ES-I3 (cell line): ENCODE data around the gene PLPP2.

ENCODE experiments used
- H3K36me3 ChIP-seq: 2 replicates; pipeline ENCODE4 v1.6.1; 2013; ENCODE audit warnings: mild to moderate bottlenecking, low read length, control low read depth, moderate library complexity; ENCODE audit not compliant: insufficient read depth
- H3K4me1 ChIP-seq: 2 replicates; pipeline ENCODE4 v1.6.1; 2013; ENCODE audit warnings: mild to moderate bottlenecking, control low read depth, low read length; ENCODE audit not compliant: insufficient read depth
- H3K9ac ChIP-seq: 2 replicates; pipeline ENCODE4 v1.6.1; 2013; ENCODE audit warnings: low read depth, mild to moderate bottlenecking, low read length, moderate library complexity
- H3K9me3 ChIP-seq: 2 replicates; pipeline ENCODE4 v1.6.1; 2013; ENCODE audit warnings: mild to moderate bottlenecking, low read length, moderate library complexity; ENCODE audit not compliant: control insufficient read depth, insufficient read depth

PLPP2 gene

DNA sequence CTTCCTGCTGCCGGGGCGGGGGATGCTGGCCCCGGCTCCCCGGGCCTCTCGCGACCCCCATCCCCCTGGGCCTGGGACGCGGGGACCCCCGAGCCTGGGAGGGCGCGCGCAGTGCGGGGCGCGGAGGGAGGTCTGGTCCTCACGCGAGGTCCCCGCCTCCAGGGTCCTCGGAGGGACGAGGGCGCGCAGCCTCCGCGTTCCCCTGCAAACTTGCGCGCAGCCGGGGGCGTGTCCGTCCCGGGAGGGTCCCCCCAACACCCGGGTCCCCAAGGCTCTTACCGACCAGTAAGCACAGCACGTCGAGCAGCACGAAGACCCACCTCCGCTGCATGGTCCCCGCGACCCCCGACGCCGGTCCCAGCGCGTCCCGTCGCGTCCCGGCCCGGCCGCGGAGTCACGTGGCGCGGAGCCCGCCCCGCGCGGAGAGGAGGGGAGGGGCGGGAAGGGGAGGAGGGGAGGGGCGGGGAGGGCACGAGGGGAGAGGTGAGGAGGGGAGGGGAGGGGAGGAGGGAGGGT, at the start of gene PLPP2:
TSS of gene PLPP2 (minus strand) at position 398 of the 516 bp plus-strand sequence. CDS start at position 331, 67 bp downstream.
- Histone ChIP-seq H3K9ac (peak within 1 kb of the TSS; percentile 73), H3K36me3 (no peaks in the 10 kb centered on the region; the same call in 1 of the 2 replicates), H3K9me3 (no peaks in the 10 kb centered on the region), H3K4me1 (peaks cover 20% of the 10 kb centered on the region)

DNA sequence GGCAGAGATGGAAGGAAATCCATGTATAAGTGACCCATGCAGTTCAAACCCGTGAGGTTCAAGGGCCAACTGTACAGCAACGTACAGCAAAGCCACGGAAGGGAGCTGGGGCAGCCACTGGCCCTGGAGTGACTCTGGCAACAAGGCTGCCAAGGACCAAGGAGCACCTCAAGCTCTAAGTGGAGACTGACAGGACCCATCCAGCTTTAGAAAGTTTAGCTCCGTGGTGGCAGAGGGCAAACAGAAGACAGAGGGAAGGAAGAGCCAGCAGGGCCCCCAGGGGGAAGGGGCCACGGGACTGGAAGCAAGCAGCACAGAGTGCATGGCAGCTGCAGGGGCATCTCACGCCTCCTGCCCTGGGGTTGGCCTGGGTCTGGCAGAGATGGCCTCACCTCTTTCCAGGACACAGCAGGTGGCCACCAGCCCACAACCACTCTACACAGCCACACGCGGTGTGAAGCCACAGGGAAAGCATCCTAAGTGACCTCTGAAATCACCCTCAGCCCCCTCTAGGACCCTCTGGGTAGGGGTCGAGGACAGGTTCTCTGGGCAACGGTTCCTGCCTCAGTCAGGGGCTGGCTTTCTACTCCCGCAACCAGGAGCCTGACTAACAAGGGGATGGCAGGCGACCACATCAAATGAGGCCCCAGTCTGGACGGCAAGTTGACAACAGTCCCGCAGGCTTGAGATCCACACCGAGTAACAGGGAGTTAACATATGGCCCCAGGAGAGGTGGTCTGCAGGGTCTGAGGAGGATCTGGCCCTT, 49.6 kb upstream of the PLPP2 start:
- Histone ChIP-seq H3K4me1 (peaks cover 12% of the 10 kb centered on the region; the same call in 1 of the 2 replicates), H3K9ac (no peak overlapping the region), H3K9me3 (peaks cover 2% of the 10 kb centered on the region; the same call in 1 of the 2 replicates), H3K36me3 (no peaks in the 10 kb centered on the region)

DNA sequence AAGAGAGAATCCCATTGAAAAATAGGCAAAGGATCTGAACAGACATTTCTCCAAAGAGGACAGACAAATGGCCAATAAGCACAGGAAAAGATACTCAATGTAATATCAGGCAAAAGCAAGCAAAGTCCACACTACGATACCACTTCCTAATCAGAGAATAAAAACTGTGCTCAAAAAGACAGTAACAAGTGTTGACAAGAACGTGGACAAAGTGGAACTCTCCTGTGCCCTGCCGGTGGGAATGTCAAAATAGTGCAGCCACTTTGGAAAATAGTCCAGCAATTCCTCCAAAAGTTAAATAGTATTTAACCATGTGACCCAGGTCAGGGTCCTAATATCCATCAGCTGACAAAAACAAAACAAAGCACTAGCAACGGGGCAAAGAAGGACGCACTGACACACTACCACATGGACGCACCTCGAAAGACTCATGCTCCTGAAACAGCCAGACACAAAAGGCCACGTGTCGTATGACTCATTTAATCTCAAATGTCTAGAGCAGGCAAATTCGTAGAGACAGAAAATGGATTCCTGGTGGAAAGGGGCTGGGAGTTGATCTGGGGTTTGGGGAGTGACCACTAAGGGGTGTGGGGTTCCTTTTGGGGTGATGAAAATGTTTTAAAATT, 48.2 kb upstream of the PLPP2 start:
- H3K4me1 ChIP-seq = peaks cover 12% of the 10 kb centered on the region; the same call in 1 of the 2 replicates
- no peaks in the 10 kb centered on the region for H3K36me3 ChIP-seq
- H3K9me3 ChIP-seq = no peaks in the 10 kb centered on the region
- no peak overlapping the region for H3K9ac ChIP-seq

DNA sequence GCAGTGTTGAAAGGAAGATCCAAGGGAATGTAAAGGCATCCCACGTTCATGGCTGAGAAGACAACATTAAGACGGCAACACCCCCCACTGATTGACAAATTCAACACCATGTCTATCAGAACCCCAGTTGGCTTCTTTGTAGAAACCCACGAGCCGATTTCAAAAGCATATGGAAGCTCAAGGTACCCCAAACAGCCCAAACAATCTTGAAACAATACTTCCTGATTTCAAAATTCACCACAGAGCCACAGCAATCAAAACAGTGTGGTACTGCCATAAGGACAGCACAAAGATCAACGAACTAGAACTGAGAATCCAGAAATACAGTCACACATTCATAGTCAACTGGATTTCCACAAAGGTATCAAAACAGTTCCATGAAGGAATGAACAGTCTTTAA, 47.2 kb upstream of the PLPP2 start:
- H3K4me1 ChIP-seq = peaks cover 12% of the 10 kb centered on the region; the same call in 1 of the 2 replicates
- no peaks in the 10 kb centered on the region for H3K9me3 ChIP-seq
- no peak overlapping the region; the same call in 1 of the 2 replicates for H3K9ac ChIP-seq
- no peaks in the 10 kb centered on the region; the same call in 1 of the 2 replicates for H3K36me3 ChIP-seq

DNA sequence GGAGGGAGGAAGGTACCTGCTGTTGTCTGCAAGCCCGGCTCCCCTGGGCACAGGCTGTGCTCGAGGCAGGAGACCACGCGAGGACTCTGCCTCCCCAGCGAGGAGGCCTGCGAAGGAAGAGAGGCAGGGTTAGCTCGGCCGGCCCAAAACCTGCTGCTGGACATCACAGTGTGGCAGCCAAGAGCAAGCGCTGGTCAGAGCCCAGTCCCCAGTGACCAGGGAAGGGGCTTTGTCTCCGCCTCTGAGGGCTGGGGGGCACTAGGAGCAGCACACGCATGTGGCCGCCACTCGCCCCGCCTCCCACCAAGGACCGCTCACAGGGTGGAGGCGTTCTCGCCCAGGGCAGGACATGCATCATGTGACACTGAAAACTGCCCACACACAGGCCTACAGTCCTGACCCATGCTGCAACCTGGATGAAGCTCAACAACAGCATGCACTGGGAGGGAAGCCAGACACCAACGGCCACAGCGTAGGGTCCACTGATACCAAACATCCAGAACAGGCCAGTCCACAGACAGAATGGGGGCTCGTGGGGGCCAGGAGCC, 44.9 kb upstream of the PLPP2 start:
- H3K36me3 ChIP-seq = no peaks in the 10 kb centered on the region; the same call in 1 of the 2 replicates
- no peaks in the 10 kb centered on the region for H3K9me3 ChIP-seq
- H3K9ac ChIP-seq = no peak overlapping the region
- no peaks in the 10 kb centered on the region for H3K4me1 ChIP-seq

DNA sequence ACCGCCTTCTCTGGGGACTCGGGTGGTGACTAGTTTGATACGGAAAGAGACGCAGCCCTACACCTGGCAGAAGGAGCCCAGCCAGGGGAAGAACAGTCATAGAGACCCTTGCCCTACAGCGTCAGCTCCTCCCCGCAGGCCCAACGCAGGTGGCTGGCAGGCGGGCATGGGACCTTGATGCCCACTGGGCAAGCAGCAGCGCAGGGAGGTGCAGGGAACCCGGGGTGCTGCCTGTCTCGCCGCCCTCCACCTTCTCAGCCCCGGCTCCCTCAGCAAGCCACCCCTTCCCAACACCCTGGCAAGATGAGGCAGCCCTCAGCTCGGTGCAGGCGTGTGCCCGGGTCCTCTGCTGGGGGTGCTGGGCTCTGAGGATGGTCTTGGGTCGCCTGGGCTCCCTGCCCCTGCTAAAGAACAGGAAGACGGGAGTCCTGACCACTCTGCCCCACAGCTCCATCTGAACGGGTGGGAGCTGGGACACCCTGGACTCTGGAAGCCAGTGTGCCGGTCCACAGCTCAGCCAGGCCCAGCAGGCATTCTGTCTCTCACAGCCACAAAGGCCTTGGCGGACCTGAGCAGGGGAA, 44.4 kb upstream of the PLPP2 start:
- Histone ChIP-seq H3K4me1 (no peaks in the 10 kb centered on the region), H3K9me3 (no peaks in the 10 kb centered on the region), H3K36me3 (peaks cover 3% of the 10 kb centered on the region), H3K9ac (no peak overlapping the region)

DNA sequence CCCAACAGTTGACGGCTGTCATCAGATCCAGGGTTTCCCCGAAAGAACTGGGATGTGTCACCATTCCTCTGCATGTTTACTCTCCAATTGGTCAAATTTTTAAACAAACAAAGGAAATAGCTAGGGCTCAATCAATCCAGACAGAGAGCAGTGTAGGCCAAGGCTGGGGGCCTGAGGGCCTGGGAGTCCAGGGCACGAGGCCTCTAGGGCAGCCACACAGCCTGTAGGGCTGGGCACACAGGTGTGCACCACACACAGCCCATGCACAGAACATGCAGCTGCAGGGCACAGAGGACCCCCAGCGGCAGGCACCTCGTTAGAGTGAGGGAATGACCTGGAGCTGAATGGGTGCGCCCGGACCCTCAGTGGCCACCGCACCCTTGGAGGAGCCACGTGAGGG, 43.9 kb upstream of the PLPP2 start:
- H3K36me3 ChIP-seq = peaks cover 4% of the 10 kb centered on the region
- no peak overlapping the region for H3K9ac ChIP-seq
- no peaks in the 10 kb centered on the region for H3K9me3 ChIP-seq
- no peaks in the 10 kb centered on the region for H3K4me1 ChIP-seq

DNA sequence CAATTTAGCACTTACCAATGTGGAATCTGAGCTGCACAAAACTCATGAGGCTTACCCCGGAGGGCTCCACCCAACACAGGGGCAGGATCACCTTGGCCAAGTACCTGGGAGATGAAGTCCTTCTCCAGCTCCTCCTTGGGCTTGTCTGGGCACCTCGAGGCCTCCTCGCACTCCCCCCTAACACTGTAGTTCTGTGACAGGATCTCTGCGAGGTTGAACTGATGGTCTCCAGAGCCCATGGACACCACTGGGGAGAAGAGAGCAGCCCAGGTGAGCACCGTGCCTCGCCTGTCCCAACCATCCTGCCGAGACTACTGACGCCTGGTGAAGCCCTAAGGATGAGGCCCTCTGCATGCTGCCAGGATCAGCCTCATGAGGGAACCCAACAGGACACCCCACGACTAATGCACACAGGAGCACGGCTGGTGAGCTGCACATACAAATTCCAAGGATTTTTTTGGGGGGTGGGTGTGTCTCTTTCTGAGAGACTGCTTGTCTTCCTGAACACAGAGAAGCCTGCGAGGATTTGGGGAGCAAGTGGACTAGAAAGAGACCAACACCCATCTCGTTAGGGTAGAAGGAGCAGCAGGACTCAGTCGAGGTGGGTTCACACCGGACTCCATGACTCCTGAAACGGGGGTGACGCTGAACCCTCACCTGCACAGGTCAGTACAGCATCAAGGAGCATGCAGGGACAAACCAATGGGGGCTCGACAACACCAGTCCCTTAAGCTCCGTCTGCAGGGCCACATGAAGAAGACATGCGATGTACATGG, 43.3 kb upstream of the PLPP2 start:
- H3K9ac ChIP-seq = no peak overlapping the region
- H3K4me1 ChIP-seq = no peaks in the 10 kb centered on the region
- H3K36me3 ChIP-seq = peaks cover 5% of the 10 kb centered on the region
- H3K9me3 ChIP-seq = no peaks in the 10 kb centered on the region

DNA sequence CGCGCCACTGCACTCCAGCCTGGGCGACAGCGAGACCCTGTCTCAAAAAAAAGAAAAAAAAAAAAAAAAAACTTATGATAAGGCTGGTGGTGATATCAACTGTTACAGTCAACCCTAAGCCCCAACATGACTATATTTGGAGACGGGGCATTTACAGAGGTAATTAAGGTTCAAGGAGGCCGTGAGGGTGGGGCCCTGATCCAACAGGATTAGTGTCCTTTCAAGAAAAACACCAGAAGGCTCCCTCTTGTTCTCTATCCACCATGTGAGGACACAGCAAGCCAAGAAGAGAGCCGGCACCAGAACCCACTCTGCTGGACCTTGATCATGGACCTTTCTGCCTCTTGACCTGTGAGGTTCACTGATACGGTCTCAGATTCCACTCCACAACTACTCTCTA, 39.3 kb upstream of the PLPP2 start:
- no peaks in the 10 kb centered on the region for H3K4me1 ChIP-seq
- no peak overlapping the region for H3K9ac ChIP-seq
- 0 out of 2 replicates have a peak, but pooled peaks cover 4% of the 10 kb centered on the region for H3K9me3 ChIP-seq
- H3K36me3 ChIP-seq = peaks cover 28% of the 10 kb centered on the region

DNA sequence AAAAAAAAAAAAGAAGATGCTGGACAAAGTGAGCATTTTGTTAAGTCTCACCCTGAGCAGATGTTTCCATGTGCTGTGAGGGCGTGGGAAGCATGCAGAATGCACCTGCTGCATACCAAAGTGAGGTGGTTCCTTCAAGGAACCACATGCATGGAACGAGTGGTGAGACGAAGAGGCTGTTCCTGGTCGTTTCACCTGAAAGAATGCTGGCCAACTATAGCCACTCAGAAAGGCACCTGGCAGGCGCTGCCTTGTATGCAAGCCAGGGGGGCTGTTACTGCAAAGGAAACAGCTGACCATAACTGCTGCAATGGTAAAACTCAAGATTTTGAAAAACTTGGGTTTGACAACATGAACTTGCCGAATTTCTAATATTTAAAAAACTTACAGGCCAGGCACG, 38.7 kb upstream of the PLPP2 start:
- H3K4me1 ChIP-seq = no peaks in the 10 kb centered on the region
- 0 out of 2 replicates have a peak, but pooled peaks cover 4% of the 10 kb centered on the region for H3K9me3 ChIP-seq
- peaks cover 28% of the 10 kb centered on the region for H3K36me3 ChIP-seq
- H3K9ac ChIP-seq = no peak overlapping the region

DNA sequence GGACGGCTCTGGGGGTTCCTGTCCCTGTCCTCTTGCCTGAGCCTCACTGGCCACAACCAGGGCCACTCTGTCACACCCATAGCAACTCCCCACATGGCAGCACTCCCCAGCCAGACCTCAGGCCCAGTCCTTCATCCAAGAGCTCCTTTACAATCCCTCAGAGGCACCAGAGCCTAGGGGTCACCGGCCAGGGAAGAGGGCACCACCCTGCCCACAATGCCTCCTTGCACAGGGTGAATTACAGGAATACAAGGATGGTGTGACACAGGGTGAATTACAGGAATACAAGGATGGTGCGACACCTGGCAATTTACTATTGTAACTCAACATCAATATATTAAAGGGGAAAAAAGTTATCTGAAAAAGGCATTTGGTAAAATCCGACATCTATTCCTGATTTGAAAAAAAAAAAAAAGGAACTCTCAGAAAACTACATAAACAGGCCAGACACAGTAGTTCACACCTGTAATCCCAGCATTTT, 36.9 kb upstream of the PLPP2 start:
- Histone ChIP-seq H3K36me3 (peaks cover 31% of the 10 kb centered on the region), H3K9me3 (0 out of 2 replicates have a peak, but pooled peaks cover 4% of the 10 kb centered on the region), H3K4me1 (no peaks in the 10 kb centered on the region), H3K9ac (no peak overlapping the region)

DNA sequence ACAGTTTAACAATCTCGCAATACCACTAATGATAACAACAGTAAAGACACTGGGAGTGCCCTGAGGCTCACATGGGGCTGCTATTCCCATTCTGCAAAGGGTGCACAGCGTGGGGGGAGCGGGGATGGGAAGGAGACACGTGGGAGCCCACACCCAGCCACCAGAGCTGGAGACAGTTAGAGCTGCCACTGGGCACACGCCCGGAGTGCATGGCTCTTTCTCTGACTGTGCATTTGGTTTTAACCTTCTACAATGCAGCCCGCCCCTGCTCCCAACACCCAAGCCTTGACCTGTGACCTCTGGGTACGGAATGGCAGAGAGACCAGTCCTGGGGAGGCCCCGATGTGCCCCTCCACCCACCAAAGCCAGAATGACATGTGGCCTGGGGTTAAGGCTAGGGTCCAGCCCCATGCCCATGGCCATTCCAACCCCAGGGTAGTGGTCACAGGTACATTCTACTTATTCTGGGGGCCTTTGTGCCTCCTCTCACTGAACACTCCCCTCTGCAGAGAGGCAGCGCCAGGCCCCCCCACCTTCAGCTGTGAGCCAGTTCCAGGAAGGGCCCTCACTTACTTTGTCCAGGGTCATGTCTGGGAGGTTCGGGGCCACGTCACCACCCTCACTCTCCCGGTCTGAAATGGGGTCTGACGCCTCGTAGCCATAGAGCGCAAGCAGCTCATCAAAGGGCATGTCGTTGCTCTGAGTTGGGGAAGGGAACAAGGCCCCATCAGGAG, 36.3 kb upstream of the PLPP2 start:
- Histone ChIP-seq H3K9ac (no peak overlapping the region), H3K4me1 (no peaks in the 10 kb centered on the region), H3K9me3 (0 out of 2 replicates have a peak, but pooled peaks cover 4% of the 10 kb centered on the region), H3K36me3 (peaks cover 34% of the 10 kb centered on the region)

DNA sequence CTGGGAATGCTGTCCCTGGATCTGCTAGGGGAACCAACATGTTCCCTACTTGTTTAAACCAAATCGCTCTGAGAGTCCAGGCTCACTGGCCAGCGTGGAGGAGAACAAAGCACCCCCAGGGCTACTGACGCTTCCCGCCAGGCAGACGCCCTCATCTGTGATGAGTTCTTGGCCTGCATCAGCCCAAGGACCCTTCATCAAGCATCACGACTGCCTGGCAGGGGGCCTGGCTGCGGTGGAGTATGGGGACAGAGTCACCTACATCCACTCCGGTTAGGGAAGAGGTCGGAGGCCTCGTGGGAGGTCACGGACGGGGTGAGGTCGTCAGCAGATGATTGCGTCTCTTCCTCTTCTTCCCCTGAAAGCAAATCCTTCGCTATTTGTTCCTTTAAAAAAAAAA, 35.7 kb upstream of the PLPP2 start:
- Histone ChIP-seq H3K9ac (no peak overlapping the region), H3K36me3 (peaks cover 38% of the 10 kb centered on the region), H3K9me3 (0 out of 2 replicates have a peak, but pooled peaks cover 4% of the 10 kb centered on the region), H3K4me1 (no peaks in the 10 kb centered on the region)
